ENCODE data around the gene DUSP6. TPM values are rescaled to one million over a fixed set of nuclear protein-coding genes. Genes with fewer than 3 reads are reported as not detected.

Gene DUSP6
- total and polyA plus RNA-seq, 2 of the 8 experiments (the other 6 are each of a cell fraction or from before 2014, with no cell fraction given) = 99.3 to 179 TPM

- DNase-seq (ENCODE audit: low read depth in 1 of 2, low spot score in 2 of 2) = no peak
- no peak overlapping the region for H3K4me2 ChIP-seq (ENCODE audit: insufficient read depth in 1 of 2, low read depth in 2 of 2, low read length in 2 of 2)
- no peak overlapping the region for H2AFZ ChIP-seq (ENCODE audit: low read length)
- TF ChIP-seq, protein P1, sequence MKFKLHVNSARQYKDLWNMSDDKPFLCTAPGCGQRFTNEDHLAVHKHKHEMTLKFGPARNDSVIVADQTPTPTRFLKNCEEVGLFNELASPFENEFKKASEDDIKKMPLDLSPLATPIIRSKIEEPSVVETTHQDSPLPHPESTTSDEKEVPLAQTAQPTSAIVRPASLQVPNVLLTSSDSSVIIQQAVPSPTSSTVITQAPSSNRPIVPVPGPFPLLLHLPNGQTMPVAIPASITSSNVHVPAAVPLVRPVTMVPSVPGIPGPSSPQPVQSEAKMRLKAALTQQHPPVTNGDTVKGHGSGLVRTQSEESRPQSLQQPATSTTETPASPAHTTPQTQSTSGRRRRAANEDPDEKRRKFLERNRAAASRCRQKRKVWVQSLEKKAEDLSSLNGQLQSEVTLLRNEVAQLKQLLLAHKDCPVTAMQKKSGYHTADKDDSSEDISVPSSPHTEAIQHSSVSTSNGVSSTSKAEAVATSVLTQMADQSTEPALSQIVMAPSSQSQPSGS (IDR thresholded peaks at IDR 0.05; ENCODE audit: low read length) = no peak
- TF ChIP-seq SRF (IDR thresholded peaks at IDR 0.05; ENCODE audit: low read depth, low read length) = no peak
- no peak for TF ChIP-seq YY1 (IDR thresholded peaks at IDR 0.05; ENCODE audit: low read depth, low read length)
- TF ChIP-seq HDAC6 (IDR thresholded peaks at IDR 0.05; ENCODE audit: low read depth, low read length) = no peak
- TF ChIP-seq EZH2 (IDR thresholded peaks at IDR 0.05; ENCODE audit: low read depth, low read length, severe bottlenecking) = no peak
- no peak for TF ChIP-seq CHD1 (IDR thresholded peaks at IDR 0.05; ENCODE audit: low read depth, low read length)
- TF ChIP-seq, protein P2, sequence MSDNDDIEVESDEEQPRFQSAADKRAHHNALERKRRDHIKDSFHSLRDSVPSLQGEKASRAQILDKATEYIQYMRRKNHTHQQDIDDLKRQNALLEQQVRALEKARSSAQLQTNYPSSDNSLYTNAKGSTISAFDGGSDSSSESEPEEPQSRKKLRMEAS (IDR thresholded peaks at IDR 0.05) = no peak
- no peak for TF ChIP-seq ATF3 (IDR thresholded peaks at IDR 0.05; ENCODE audit: insufficient read depth, low read depth, low read length)
- no peak for TF ChIP-seq POU5F1 (IDR thresholded peaks at IDR 0.05; ENCODE audit: low read depth, low read length)
These were observed 38.7 kb upstream of the DUSP6 start for GRCh38 chr12:89390802-89391673.

More at GRCh38 chr12:89390802-89391673, 38.7 kb upstream of the DUSP6 start:
- peaks cover 0 to 5% (median under 1%) of the 10 kb centered on the region in 4 experiments; a peak in 3 of 7 replicates for H3K4me1 ChIP-seq (replicated peaks in 1 of 4; ENCODE audit: control insufficient read depth in 3 of 4, insufficient read depth in 4 of 4, low read length in 3 of 4)
- no peak overlapping the region for H2BK20ac ChIP-seq (ENCODE audit: low read length)
- no peak overlapping the region for H2BK15ac ChIP-seq (ENCODE audit: low read length)
- no peak overlapping the region for H4K8ac ChIP-seq (ENCODE audit: extremely low read depth, insufficient read depth, low read length)
- H2BK5ac ChIP-seq (ENCODE audit: low read depth, low read length) = no peak overlapping the region
- H4K91ac ChIP-seq (replicated peaks; ENCODE audit: insufficient read length, low read length) = no peak overlapping the region
- no peaks in the 10 kb centered on the region for H4K20me1 ChIP-seq (replicated peaks in 1 of 2; ENCODE audit: control insufficient read depth in 1 of 2, insufficient read depth in 2 of 2, low read length in 2 of 2)
- no peaks in the 10 kb centered on the region for H3K36me3 ChIP-seq (ENCODE audit: control insufficient read depth in 2 of 4, insufficient read depth in 4 of 4, low read length in 3 of 4)
- CTCF ChIA-PET (ENCODE audit: partially characterized antibody) = interaction anchor here (1.9 kb wide), 1 partner anchor 8 kb away, joined by 5 read pairs; no protein-coding TSS in a partner anchor
- no peak overlapping the region for H2BK120ac ChIP-seq (replicated peaks; ENCODE audit: low read depth, low read length)
- H3K4ac ChIP-seq (replicated peaks; ENCODE audit: insufficient read length, low read depth, low read length) = no peak overlapping the region
- H3K79me2 ChIP-seq (ENCODE audit: control insufficient read depth in 1 of 2, insufficient read depth in 2 of 2, low read length in 2 of 2) = no peaks in the 10 kb centered on the region
- H3K9me3 ChIP-seq (ENCODE audit: insufficient read depth in 2 of 2, low read depth in 1 of 2, low read length in 1 of 2) = no peaks in the 10 kb centered on the region
- H3K9ac ChIP-seq (replicated peaks in 1 of 4; ENCODE audit: extremely low read depth in 1 of 4, low read depth in 3 of 4, low read length in 3 of 4) = no peak overlapping the region
- FAIRE-seq = no peak
- H2AK5ac ChIP-seq (ENCODE audit: low read depth, low read length) = no peak overlapping the region
- H3K56ac ChIP-seq (replicated peaks; ENCODE audit: insufficient read length, low read depth, low read length) = no peak overlapping the region
- no peak overlapping the region for H3K27ac ChIP-seq (ENCODE audit: low read depth, low read length)
- no peak overlapping the region for H2BK12ac ChIP-seq (ENCODE audit: low read depth, low read length)
- no peak overlapping the region for H3K14ac ChIP-seq (ENCODE audit: insufficient read length)
- 0 out of 2 replicates have a peak, but pooled peaks cover 1% of the 10 kb centered on the region for H3K23me2 ChIP-seq (ENCODE audit: low read depth, low read length)
- H3K79me1 ChIP-seq (ENCODE audit: low read depth, low read length) = no peaks in the 10 kb centered on the region
- POLR2A ChIA-PET (ENCODE audit: partially characterized antibody) = no interaction called here
- WGBS, 2 experiments (ENCODE audit: extremely low coverage in 1 of 2, insufficient coverage in 1 of 2, insufficient read length in 1 of 2, insufficient replicate concordance in 2 of 2, low coverage in 1 of 2, low lambda C conversion rate in 2 of 2, missing lambda C conversion rate in 1 of 2) = 92% methylated on average over 3 of the region's 3 CpGs; no CpG with 5 or more reads in 1 of the 2 experiments
- no peaks in the 10 kb centered on the region for H3K27me3 ChIP-seq (replicated peaks in 1 of 4; ENCODE audit: control insufficient read depth in 3 of 4, extremely low read depth in 1 of 4, insufficient read depth in 3 of 4, low read length in 3 of 4)
- H3K23ac ChIP-seq (ENCODE audit: insufficient read length) = no peak overlapping the region
- H3K18ac ChIP-seq (ENCODE audit: extremely low read depth, low read length) = no peak overlapping the region
- no peak overlapping the region for H4K5ac ChIP-seq (ENCODE audit: insufficient read length, low read depth, low read length)
- H3K4me3 ChIP-seq (ENCODE audit: extremely low read depth in 1 of 4, insufficient read depth in 2 of 4, low read depth in 3 of 4, low read length in 4 of 4) = no peak overlapping the region
